Renal pelvis (tissue), 4 donors: ENCODE results near the gene MED27. TPM values are rescaled to one million over a fixed set of nuclear protein-coding genes. Genes with fewer than 3 reads are reported as not detected.

Experiments used
- DNase-seq: peaks from one replicate; pipeline ENCODE4 v3.0.0-alpha.2; 2013
- polyA plus RNA-seq, 3 donors: library from polyadenylated mRNA; unstranded; fragments of 120-200 nt; gene quantifications; one replicate each; pipeline ENCODE4 v1.2.1, GENCODE V29; 2013; ENCODE audit not compliant: insufficient read length in 3 of 3

Gene MED27
- polyA plus RNA-seq, 3 donors = 20.9 to 24.7 (median 21.3) TPM

DNA sequence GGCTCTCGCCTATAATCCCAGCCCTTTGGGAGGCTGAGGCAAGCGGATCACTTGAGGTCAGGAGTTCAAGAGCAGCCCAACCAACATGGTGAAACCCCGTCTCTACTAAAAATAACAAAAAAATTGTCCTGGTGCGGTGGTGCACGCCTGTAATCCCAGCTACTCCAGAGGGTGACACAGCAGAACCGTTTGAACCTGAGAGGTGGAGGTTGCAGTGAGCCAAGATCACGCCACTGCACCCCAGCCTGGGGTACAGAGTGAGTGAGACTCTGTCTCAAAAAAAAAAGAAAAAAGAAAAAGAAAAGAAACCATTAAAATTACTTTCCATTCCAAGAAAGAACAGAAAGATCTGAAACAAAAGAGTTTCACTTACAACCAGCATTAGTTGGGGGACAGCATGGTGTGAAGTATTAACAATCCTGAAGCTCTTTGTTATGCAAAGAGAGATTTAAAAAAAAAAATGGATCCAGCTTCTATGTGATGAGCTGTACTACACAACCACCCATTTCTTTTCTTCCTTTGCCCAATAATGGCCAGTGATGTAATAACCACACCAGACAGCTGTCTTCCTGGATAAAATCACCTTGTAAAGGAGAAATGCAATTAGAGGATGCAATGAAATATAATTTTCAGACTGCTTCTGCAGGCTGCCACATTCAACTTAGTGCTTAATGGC, 76.9 kb downstream of the MED27 start:
- DNase-seq = no peak

DNA sequence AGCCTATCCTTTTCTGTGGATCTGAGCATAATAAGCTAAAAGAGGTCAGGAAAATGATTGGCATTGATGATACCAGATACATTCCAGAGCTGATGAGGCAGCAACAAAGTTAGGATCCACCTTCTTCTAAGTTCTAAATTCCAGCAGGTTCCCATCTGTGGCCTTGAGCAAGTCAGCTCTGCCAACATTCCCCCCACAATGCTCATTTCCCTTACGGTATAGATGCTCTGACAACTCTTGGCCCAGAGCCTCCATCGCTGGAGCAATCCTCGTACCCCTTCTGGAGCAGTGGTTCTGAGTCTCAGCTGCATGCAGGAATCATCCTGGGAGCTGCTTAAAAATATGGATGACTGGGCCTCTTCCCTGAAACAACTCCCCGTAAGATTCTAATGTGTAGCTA, 78.1 kb downstream of the MED27 start:
- no peak for DNase-seq

DNA sequence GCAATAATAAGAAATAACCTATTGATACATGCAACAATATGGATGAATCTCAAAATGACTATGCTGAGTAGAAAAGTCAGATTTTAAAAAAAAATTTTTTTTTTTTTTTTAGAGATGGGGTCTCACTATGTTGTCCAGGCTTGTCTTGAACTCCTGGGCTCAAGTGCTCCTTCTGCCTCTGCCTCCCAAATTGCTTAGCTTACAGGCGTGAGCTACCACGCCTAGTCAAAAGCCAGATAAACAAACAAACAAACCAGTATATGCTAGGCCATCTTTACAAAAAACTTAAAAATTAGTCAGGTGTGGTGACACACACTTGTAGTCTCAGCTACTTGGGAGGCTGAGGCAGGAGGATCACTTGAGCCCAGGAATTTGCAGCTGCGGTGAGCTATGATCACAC, 79.0 kb downstream of the MED27 start:
- no peak for DNase-seq

DNA sequence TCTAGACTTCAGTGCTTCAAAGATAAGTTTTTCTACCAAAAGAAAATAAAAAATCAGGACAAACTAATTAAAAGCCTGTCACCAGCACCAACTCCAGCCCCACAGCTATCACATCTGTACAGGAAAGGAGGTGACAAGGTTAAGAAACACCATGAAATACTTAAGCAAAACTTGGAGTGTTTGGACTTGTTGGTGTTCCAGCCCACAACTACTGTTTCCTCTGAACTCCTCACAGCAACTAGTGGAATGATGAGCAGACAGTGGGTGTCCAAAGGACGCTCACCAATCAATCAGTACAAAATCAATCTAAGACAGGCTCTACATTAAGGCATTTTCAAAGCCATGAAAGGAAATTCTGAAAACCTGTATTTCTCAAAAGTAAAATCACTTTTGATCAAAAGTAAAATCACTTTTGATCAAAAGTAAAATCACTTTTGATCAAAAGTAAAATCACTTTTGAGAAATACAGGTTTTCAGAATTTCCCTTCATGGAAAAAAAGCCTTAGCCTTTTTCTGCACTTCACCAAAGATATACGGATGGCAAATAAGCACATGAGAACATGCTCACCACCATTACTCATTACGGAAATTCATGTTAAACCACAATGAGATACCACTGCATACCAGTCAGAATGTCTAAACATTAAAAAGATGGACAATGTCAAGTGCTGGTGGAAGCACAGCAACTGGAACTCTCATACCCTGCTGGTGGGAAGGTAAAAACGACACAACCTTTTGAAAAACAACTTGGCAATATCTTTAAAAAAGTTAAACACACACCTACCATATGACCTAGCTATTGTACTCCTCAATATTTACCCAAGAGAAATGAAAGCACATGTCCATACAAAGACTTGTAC, 79.7 kb downstream of the MED27 start:
- no peak for DNase-seq

DNA sequence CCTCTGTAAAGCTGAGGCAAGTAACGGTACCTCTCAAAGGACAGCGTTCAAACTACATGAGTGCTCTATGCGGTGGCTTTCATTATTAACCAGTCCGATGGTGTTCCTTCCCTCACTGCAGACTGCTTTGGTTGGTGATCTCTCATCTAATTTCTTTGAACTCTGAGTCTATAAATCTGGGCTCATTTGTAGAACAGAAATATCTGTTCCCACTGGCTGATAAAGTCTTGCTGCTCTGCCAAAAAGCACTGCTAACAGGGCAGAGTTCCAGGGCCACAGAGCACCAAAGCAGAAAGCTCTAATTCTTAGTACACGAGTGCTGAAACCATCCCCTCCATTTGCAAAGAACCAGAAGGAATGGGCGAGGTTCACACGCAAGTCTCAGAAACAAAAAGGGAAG, 81.9 kb downstream of the MED27 start:
- DNase-seq = no peak

DNA sequence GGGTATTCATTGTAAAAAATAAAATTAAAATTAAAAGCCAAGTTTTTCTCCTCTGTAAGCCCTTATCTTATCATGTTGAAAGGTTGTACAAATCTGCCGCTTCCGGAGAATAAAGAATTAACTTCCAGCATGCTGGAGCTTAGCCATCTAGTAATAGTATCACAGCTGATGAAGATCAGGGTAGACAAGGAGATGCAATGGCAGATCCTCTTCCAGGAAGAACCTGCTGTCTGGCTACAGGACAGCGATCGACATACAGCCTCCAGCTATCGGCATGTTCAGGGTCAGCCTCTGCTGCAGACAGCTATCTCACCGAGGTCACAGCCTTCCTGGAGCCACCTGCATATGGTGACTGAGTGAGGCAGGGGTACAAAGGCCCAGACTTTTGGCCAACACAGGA, 82.6 kb downstream of the MED27 start:
- no peak for DNase-seq

DNA sequence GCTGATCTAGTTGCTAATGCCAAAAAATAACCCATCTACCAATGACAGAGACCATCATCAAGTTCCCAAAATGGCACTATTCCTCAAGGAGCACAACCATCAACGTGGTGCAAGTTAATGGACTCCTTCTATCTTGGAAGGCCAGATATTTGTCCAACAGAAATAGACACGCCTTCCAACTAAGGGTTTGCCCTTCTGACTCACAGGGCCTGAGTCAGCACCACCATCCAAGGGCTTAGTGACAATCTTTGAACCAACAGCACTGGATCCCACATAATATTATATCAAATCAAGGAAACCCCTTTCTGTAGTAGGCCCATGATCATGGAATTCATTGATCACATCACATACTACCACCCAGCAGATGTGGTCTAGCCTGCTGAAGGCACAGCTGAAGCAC, 84.3 kb downstream of the MED27 start:
- no peak for DNase-seq

DNA sequence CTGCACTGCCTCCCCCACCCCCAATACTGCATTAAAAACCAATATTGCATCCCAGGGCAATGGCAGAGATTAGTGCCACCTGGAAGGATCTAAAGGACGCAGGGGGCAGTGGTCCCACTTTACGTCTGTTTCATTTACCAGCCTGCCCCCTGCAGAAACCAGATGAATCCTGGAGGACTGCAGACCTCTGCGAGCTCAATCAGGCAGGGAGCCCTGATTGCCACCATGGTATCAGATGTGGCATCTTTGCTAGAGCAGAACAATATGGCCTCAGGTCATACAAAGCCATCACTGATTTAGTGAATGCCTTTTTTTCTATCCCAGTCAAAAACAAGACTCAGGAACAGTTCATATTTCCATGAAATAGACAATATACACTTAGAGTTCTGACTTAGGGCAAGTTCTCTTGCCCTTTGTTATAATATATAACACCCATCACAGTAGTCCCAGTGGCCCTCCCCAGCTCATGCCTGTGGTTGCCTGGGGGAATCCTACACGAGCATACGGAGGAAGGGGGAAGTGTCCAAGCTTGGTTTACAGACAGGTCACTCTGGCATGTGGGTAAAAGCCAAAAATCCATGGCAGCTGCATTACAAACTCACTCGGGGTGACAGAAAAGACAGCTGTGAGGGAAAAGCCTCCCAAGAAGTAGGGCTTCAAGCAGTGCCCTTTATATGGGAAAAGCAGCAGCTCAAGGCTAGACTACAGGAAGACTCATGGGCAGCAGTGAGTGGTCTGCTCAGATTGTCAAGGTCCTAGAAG, 85.1 kb downstream of the MED27 start:
- no peak for DNase-seq

DNA sequence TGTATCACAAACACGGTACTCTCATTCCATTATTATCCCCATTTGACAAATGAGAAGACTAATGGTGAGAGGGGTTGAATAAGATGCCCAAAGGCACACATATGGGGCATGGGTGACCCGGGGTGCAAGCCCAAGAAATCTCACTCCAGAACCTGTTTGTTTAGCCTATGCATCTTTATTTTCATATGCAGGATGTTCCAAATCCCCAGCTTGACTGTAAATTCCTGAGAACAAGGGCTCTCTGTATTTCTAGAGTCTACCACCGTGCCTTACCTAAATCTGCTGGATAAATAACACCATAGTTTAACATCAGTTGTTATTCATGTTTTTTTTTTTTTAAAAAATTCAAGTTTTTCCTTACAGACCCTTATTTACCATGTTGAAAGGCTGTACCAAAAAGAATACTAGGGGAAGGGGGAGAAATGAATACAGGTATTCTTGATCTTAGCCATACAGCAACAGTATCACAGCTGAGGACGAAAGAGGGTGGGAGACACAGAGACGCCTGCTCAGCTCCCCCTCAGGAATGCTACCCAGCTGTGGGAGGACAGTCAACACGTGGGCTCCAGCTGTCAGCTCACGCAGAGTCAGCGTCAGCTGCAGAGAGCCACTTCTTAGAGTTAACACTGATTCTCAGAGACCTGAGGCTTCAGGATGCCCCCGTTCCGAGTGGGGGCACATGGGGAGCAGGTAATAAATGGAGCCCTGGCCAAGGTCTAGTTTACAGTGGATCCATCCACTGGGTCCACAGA, 86.6 kb downstream of the MED27 start:
- DNase-seq = no peak

DNA sequence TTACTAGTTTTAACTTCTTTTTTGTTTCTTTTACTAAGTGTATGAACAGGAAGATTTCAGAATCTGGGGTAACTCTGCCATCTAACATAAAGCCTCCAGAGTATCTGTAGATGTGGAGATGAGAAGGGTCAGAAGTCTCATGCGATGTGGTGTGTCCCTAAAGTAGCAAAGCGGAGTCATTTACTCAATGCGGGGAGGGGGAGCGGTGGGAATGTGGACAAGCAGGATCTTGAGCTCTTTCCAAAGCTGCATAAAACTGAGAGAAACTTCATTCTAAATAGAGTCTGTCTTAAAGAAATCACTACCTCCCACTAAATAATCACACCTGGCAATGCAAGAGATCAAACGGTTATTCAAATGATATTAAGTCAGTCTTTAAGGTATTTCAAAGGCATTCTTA, 92.4 kb downstream of the MED27 start:
- DNase-seq = no peak

DNA sequence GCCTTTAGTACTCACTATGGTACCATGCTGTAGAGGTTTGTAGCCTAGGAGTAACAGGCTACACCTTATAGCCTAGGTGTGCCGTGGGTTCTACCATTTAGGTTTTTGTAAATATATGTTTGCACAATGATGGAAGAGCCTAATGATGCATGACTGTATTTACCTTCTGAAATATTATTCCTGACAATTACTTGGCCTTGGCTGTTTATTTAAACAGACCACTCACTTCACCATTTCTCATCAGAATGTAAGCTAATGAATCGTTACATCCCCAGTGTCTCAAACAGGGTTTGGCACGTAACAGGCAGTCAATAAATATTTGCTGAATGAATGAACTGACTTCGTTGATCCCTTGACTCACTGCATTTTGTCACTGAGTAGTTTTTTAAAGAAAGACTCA, 93.1 kb downstream of the MED27 start:
- DNase-seq = no peak

DNA sequence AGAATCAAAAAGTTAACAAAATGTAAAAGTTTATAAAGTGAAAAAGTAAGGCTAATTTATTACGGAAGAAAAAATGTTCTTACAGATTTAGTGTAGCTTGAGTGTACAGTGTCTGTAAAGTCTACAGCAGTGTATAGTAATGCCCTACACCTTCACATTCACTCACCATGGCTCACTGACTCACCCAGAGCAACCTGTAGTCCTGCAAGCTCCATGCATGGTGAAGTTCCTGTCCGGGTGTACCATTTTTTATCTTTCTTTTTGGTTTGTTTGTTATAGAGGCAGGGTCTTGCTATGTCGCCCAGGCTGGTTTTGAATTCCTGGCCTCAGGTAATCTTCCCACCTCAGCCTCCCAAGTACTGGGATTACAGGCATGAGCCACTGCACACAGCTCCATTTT, 93.6 kb downstream of the MED27 start:
- DNase-seq = no peak

DNA sequence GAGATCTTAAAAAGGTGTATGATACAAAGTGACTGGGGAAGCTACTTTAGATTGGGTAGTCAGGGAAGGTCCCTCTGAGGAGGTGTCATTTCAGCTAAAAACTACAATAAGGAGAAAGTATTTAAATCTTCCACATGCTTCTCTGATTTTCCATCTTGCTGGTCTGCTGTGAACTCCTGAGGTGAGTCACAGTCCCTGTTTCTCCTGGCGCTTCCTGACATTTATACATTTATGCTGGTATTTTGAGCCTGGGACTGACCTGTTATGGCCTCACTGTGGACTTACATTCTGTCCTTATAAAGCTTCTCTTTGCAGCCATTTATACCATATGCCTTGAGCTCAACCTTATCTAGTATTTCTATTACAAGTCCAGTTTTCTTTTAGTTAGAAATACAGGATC, 95.1 kb downstream of the MED27 start:
- DNase-seq = no peak

DNA sequence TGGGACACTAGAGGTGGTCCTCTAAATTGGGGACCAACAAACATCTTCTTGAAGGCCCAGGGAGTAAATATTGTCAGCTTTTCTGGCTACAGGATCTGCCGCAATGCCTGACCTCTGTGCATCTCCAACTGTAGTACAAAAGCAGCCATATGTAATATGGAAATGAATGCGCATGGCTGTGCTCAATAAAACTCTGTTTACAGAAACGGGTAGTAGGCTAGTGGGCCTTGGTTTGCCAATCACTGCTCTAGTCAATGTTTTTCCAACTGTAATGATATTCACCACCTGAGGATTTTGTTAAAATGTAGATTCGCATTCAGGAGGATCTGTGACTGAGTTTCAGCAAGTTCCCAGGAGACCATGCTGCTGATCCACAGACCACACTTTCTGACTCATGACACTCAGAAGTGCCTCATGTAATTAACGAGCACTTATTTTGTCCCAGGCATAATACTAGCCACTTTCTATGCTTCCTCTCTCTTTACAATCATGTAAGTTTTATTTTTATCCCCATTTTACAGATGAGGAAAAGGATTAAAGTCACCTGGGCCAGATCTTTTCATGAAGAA, 96.9 kb downstream of the MED27 start:
- no peak for DNase-seq

DNA sequence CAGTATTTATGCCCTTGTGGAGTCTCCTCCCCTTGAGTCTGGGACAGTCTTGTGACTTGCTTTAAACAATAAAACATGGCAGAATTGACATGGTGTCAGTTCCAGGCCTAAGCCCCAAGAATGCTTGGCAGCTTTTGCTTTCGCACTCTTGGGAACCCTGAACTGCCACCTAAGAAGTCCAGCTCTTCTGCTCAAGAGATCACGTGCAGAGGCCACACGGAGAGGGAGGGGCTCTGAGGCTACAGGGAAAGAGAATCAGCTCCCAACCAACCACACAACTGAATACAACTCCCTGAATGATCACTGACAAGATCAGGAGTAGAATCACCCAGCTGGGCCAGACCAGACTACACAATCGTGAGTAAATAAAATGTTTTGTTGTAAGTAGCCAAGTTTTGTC, 97.6 kb downstream of the MED27 start:
- DNase-seq = no peak

DNA sequence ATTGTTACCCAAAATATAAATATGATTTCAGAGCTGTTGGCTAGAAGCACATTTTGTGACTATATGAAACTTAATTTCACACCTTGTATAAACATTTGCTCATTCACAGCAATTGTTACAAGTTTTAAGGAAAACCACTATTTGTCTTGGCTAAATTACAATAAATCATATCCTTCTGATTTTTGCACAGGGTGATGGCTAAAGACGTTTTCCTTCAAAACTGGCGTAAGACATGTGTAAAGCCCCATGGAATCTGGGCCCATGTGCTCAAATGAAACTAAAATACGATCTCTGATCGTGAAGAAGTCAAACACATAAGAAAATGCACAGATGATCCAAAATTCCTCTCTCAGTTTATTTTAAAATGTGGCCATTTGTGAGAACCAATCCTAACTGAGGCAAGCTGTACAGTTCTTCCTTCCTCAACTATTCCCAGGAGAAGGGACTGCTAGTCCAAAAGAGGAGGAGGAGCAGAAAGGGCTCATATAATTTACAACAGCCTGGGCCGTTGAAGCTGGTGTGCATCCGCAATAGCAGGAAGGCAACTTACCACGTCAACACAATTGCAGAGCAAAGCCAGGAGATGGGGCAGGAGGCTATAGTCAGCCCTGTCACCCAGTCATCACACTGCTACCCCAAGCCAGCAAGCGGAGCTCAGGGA, 98.4 kb downstream of the MED27 start:
- DNase-seq = peak; percentile 23

DNA sequence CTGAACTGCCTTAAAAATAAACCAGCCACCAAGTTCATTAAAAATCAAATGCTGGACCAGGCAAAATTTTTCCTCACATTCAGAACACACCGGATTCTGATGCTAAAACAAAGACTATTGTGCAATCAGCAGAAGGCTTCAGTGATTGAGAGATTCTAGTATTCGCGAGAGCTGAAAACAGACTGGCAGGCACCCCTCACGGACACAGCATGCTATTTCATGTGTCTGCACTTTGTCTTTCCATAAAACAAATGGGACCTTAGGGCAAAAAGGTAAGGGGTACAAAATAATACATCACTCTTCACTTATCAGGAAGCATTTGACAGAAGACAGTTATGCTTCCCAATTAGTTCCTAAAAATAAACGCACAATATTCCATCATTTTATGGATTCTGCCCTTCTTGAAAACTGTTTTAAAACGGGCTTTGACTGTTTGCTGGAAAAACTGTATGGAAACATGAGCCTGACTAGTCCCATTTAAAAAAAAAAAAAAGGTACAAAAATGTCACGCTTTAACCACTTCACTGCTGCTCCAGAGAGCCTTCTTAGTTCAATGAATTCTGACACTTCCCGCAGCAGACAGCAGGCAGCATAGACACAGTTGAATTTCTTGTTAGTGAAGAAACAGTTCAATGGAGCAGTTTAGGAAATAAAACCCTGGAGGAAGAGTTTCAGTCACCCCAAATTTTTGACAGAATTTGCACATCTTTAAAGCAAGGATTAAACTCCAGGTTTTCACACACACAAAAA, 99.2 kb downstream of the MED27 start:
- DNase-seq = no peak

DNA sequence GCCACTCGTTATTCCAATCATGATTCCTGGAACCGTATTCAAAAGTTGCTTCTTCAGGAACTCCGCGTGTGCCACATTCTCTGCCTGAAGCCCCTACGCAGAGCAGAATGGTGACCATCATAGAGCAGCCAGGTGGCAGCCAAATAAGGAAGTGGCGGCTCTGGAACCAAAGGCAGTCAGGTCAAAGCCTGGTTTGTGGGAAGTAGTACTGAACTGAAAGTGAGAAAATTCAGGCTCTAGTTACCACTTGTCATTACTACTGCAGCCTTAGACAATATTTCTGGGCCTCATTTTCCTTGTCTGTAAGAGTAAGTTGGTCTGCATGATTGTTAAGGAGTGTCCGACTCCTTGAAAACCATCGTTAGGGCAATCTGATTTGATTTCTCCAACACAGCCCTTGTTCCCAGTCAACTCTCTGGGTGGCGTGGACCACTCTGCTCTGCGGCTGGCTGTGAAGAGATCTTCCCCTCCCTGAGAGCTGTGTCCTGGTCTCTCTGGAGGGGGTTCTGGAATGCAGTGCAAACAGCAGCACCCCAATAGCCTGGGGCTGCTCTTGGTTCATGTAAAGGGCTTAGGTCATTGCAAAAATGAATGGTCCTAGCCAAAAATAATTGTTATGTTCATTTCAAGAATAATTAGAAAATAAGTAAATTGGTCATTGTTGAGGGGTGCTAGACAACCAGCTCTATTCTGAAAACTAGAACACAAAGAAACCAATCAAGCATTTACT, 102.4 kb downstream of the MED27 start:
- DNase-seq = no peak
